HS-27A (cell line): ENCODE data around the gene SPIC.

Source experiments
- DNase-seq: peaks from one replicate; pipeline ENCODE4 v3.0.0-alpha.2; 2012; ENCODE audit warnings: low read depth, missing footprints

The SPIC gene

DNA sequence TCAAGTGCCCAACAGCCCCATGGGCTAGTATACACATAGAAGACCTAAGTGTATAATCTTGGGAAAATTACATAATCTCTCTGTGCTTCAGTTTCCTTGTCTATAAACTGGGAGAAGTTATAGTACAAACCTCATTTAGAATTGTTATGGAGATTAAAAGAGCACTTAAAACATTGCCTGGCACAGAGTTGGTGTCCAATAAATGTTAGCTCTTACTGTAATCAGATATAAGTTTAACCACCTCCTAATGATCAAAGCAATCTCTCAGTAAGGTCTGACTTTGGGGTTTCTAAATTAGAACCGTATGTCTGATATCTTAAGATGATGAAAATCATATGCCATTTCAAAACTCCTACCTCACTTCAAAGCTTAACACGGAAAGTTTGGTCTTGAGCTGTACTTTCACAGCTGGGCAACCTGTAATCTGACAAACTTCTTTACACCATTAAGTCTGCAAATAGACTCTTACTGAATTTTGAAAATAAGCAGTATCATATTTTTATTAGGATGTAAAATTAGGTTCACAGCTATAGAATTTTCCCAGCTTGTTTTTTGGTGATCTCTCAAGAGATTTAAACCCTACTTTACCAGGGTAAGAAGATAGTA is 61.0 kb downstream of the SPIC start:
- no peak for DNase-seq
